VCaP (cell line): ENCODE results near the gene GFOD1.

Experiments
- H3K27ac ChIP-seq: fragments of 450-650 bp; 2 replicates; pipeline ENCODE4 v1.5.1; 2017
- TF ChIP-seq, protein P1 (sequence below): fragments of 450-650 bp; conservative IDR thresholded peaks from 2 replicates; pipeline ENCODE4 v1.5.1; 2017; ENCODE audit warnings: mild to moderate bottlenecking, moderate library complexity

The GFOD1 gene

DNA sequence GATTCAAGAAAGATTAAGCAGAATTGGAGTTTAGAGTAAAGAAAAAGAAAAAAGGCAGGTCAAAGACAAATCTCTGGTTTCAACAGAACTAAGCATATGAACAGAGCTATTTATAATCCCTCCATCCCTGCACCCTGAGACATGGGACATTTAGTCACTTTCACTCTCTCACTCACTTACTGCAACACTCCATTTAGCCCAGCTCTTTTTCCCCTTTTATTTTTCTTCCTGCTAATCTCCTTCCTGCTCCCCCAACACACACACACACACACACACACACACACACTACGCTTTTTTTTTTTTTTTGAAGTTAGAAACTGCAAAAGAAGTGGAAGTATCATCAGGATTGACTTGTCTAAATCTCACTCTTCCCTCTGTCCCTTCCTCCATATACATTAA is 113.9 kb downstream of the GFOD1 start:
- H3K27ac ChIP-seq = no peak overlapping the region
- TF ChIP-seq, protein P1, sequence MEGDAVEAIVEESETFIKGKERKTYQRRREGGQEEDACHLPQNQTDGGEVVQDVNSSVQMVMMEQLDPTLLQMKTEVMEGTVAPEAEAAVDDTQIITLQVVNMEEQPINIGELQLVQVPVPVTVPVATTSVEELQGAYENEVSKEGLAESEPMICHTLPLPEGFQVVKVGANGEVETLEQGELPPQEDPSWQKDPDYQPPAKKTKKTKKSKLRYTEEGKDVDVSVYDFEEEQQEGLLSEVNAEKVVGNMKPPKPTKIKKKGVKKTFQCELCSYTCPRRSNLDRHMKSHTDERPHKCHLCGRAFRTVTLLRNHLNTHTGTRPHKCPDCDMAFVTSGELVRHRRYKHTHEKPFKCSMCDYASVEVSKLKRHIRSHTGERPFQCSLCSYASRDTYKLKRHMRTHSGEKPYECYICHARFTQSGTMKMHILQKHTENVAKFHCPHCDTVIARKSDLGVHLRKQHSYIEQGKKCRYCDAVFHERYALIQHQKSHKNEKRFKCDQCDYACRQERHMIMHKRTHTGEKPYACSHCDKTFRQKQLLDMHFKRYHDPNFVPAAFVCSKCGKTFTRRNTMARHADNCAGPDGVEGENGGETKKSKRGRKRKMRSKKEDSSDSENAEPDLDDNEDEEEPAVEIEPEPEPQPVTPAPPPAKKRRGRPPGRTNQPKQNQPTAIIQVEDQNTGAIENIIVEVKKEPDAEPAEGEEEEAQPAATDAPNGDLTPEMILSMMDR = no peak

DNA sequence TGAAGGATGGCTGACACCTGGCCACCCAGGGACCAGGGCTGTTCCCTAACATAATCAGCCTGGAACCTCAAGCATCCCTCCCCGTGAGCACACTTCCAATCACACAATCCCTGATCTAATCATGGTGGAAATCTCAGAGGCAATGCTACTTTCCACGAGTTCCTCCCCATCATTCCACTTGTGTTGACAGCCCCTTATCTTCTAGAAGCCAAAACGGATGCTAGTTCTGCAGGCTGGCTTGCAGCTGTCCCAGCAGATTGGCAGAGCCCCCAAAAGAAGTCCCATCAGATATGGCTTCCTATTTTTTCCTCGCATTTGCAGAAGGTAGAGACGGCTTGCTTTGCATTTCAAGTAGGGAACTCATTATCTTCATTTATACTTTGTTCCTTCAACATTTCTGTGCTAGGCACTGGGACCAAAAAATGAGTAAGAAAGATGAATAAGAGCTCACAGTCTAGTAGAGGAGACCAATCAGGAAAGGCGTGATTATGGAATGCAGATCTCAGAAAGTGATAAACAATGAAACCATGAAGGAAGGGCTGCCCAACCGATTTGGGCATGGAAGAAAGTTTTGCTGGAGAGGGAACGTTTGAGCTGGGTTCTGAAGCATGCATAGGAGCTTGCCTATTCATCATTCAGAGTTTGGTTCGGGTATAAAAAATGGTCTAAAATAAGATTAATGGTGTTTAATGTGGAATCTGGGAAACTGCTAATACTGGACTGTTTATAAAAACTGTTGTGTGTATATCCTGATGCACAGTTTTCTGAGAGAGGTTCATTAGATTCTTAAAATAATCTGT is 114.5 kb downstream of the GFOD1 start:
- no peak overlapping the region for H3K27ac ChIP-seq
- TF ChIP-seq, protein P1 = no peak

DNA sequence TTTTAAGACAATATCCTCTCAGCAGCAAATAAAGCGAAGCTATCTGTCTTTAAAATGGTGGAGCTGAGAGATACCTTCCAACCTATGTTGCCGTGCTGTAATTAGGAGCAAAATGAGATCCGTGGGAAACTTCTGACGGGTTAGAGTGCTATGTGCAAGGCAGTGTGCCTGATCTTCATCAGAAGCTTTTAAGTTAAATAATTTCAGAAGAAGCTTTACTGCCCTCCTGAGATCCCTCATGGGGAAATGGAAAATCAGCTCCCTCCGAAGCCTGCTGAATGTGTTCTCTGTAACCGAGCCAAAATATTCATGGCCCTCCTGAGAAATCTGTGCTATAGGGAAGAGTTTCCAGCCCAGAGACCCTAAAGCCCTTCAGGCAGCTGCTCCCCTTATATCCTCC is 115.3 kb downstream of the GFOD1 start:
- TF ChIP-seq, protein P1 = no peak
- H3K27ac ChIP-seq = no peak overlapping the region

DNA sequence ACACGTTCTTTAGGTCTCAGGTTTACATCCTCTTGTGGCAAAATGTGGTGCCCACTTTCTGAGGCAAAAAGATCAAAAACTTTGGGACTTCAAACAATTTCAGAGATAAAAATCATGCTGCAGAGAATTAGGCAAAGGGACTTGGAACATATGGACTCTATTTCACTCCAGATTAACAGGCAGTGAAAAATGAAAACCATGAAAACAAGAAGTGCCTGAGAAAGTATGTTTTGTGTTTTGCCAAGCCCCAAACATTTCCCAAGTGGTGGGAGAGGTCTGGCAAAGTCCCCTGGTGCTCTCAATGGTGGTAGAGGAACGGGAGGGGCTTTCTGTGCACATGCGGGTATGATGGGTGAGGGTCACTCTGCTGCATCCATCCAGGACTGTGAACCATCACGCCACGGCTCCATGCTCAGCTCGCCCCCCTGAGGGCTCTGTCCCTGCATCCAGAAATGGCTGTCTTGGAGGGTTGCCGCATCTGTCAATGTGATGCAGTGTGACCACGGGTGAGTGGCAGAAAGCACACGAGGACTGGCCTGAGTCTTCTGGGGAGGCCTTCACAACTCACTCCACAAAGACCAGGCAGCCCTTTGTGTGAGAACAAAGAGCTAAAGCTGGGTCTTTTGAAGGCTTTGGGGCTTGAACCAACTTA is 115.9 kb downstream of the GFOD1 start:
- TF ChIP-seq, protein P1 = no peak
- no peak overlapping the region for H3K27ac ChIP-seq

DNA sequence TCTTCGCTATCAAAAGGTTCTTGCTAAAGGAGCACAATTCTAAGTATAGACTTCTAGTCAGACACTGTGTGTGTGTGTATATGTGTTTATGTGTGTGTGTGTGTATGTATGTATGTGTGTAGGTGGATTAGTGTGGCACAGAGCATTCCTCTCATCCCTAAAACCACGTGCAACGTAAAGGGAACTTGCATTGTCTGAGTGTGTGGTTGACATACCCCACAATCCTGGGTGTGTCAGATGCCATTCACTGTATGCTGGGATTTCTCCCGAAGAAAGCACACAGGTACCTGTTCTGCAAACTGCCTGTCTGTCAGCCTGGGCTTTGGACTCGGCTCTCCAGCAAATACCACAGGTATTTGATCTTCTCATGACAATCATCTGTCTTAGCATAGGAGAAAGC is 116.8 kb downstream of the GFOD1 start:
- TF ChIP-seq, protein P1 = no peak
- no peak overlapping the region for H3K27ac ChIP-seq

DNA sequence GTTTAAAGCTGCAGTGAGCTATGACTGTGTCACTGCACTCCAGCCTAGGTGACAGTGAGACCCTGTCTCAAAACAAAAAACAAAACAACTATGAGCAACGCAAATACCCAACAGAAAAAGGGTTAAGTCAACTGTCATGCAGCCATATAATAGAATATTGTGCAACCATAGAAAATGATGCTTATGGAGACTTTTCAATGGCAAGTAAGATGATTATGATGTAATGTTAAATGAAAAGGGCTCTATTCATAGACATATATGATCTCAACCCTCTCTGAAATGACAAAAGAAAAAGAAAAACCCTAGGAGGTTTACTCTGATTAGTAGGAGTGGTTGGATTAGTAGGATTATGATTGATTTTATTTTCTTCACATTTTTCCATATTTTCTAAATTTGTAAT is 117.8 kb downstream of the GFOD1 start:
- no peak overlapping the region for H3K27ac ChIP-seq
- TF ChIP-seq, protein P1 = no peak

DNA sequence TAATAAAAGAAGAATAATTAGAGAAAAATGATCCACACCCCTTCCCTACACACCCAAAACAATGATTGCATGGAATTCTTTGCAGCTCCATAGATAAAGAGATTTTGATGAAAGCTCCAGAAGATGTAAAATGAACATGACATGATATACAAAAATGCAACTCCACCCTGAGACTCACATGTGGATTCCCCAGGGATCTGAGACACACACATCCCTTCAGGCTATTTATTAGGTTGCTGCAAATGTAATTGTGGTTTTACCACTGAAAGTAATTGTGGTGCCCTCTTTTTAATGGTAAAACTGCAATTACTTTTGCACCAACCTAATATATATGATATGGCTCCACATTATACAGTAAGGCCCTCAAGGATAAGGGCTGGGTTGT is 118.7 kb downstream of the GFOD1 start:
- no peak overlapping the region for H3K27ac ChIP-seq
- TF ChIP-seq, protein P1 = no peak
